Measurements from ENCODE around the gene DPP3. TPM values are rescaled to one million over a fixed set of nuclear protein-coding genes. Genes with fewer than 3 reads are reported as not detected.

DPP3 gene
- total RNA-seq, 1 experiment from 2014 or later: 55.6 TPM

GRCh38 chr11:66475349-66476172, 4.7 kb upstream of the DPP3 start:
- POLR2A ChIA-PET: no interaction called here
- no peak overlapping the region for H2AFZ ChIP-seq (ENCODE audit: low read depth, low read length, poor library complexity, severe bottlenecking)
- H3K27ac ChIP-seq (ENCODE audit: low read depth, low read length): no peak overlapping the region
- ATAC-seq: no peak
- DNase-seq (ENCODE audit: low read depth, low spot score): no peak
- no peak overlapping the region for H3K4me3 ChIP-seq (replicated peaks in 1 of 2; ENCODE audit: low read depth in 1 of 2, low read length in 2 of 2)
- peaks cover 0 to 8% of the 10 kb centered on the region in 2 experiments; a peak in 1 of 4 replicates for H3K4me1 ChIP-seq (ENCODE audit: control insufficient read depth in 1 of 2, insufficient read depth in 2 of 2, low read length in 2 of 2)
- peaks cover 6% of the 10 kb centered on the region; the same call in 1 of the 2 replicates for H3K79me2 ChIP-seq (ENCODE audit: insufficient read depth, low read length)
- H3K9me2 ChIP-seq (ENCODE audit: insufficient read depth): no peaks in the 10 kb centered on the region
- RAD21 ChIA-PET (ENCODE audit: low non-redundant PET in 1 of 2, low total read pairs in 2 of 2, uncharacterized antibody in 2 of 2, unreplicated experiment in 2 of 2): no interaction called here
- no peak overlapping the region for H3K9ac ChIP-seq (ENCODE audit: low read length)
- H3K9me3 ChIP-seq (ENCODE audit: control insufficient read depth in 1 of 2, insufficient read depth in 1 of 2, low read depth in 1 of 2, low read length in 2 of 2): no peaks in the 10 kb centered on the region
- TF ChIP-seq SIN3A (IDR thresholded peaks at IDR 0.05; ENCODE audit: low read depth): no peak
- TF ChIP-seq EZH2phosphoT487 (IDR thresholded peaks at IDR 0.05; ENCODE audit: borderline replicate concordance): no peak
- no peak for TF ChIP-seq MAX (IDR thresholded peaks at IDR 0.05)
- BruUV-seq (replicated peaks): no TSS peak
- intact Hi-C loops (cut with micrococcal nuclease): no loop called here
- H3K36me3 ChIP-seq (ENCODE audit: control insufficient read depth in 1 of 2, insufficient read depth in 2 of 2, low read length in 2 of 2): peaks cover 8 to 12% of the 10 kb centered on the region in 2 experiments; a peak in 2 of 4 replicates
- CTCF ChIA-PET: interaction anchor here (0.9 kb wide), 1 partner anchor 90 kb away, joined by 3 read pairs; no protein-coding TSS in a partner anchor
- H4K20me1 ChIP-seq (ENCODE audit: insufficient read depth): no peaks in the 10 kb centered on the region
- no peak overlapping the region for H3K4me2 ChIP-seq (ENCODE audit: low read length)
- no peaks in the 10 kb centered on the region for H3K27me3 ChIP-seq (ENCODE audit: insufficient read depth, low read length)

- DNase-seq (ENCODE audit: low read depth, low spot score): no peak
- ChIA-PET POLR2A (no interaction called here), CTCF (interaction anchor here (0.9 kb wide), 1 partner anchor 91 kb away, joined by 3 read pairs; no protein-coding TSS in a partner anchor), RAD21 (ENCODE audit: low non-redundant PET in 1 of 2, low total read pairs in 2 of 2, uncharacterized antibody in 2 of 2, unreplicated experiment in 2 of 2) (no interaction called here)
- Histone ChIP-seq H3K9me2 (ENCODE audit: insufficient read depth) (no peaks in the 10 kb centered on the region), H3K79me2 (ENCODE audit: insufficient read depth, low read length) (peaks cover 6% of the 10 kb centered on the region; the same call in 1 of the 2 replicates), H4K20me1 (ENCODE audit: insufficient read depth) (no peaks in the 10 kb centered on the region), H3K9ac (ENCODE audit: low read length) (no peak overlapping the region), H3K4me1 (ENCODE audit: control insufficient read depth in 1 of 2, insufficient read depth in 2 of 2, low read length in 2 of 2) (peaks cover 6 to 15% of the 10 kb centered on the region in 2 experiments; a peak in 1 of 4 replicates), H2AFZ (ENCODE audit: low read depth, low read length, poor library complexity, severe bottlenecking) (no peak overlapping the region), H3K27me3 (ENCODE audit: insufficient read depth, low read length) (no peaks in the 10 kb centered on the region), H3K27ac (ENCODE audit: low read depth, low read length) (no peak overlapping the region), H3K4me3 (replicated peaks in 1 of 2; ENCODE audit: low read depth in 1 of 2, low read length in 2 of 2) (no peak overlapping the region), H3K36me3 (ENCODE audit: control insufficient read depth in 1 of 2, insufficient read depth in 2 of 2, low read length in 2 of 2) (peaks cover 8 to 10% of the 10 kb centered on the region in 2 experiments; a peak in 2 of 4 replicates), H3K9me3 (ENCODE audit: control insufficient read depth in 1 of 2, insufficient read depth in 1 of 2, low read depth in 1 of 2, low read length in 2 of 2) (no peaks in the 10 kb centered on the region), H3K4me2 (ENCODE audit: low read length) (no peak overlapping the region)
- intact Hi-C loops (cut with micrococcal nuclease): no loop called here
- no peak for ATAC-seq
- TF ChIP-seq POLR2AphosphoS5 (IDR thresholded peaks at IDR 0.05; ENCODE audit: low read depth, low read length): no peak
- no peak for TF ChIP-seq CTCF (IDR thresholded peaks at IDR 0.05 in 2 of 3, conservative IDR thresholded peaks at IDR 0.05 in 1 of 3; ENCODE audit: borderline replicate concordance in 1 of 3, insufficient read depth in 1 of 3, low read depth in 2 of 3, low read length in 2 of 3)
- BruUV-seq (replicated peaks): no TSS peak
These were observed 3.9 kb upstream of the DPP3 start for GRCh38 chr11:66476173-66476840.
